HEK293 (cell line): ENCODE results near the gene FIGNL1.
A peak's percentile ranks its signal among the peaks of the same experiment; 100 is the strongest.

Experiments used
- CTCF ChIA-PET: fragments of 350-600 bp; formaldehyde crosslinking; extraction: SDS; loops from one replicate; lab custom pipeline; 2021; ENCODE audit warnings: antibody characterized with exemption; lab: Yijun Ruan, JAX
- POLR2A ChIA-PET: fragments of 300-600 bp; formaldehyde crosslinking; extraction: SDS; loops from one replicate; lab custom pipeline; 2020; ENCODE audit warnings: antibody characterized with exemption, inconsistent platforms; lab: Yijun Ruan, JAX
- H3K27ac ChIP-seq: fragments of 200-500 bp; sonication (Bioruptor generic); 2 replicates; pipeline ENCODE4 v1.5.1; 2014; ENCODE audit warnings: low read depth, low read length, control low read depth, inconsistent platforms; ENCODE audit errors: extremely low read depth
- H3K36me3 ChIP-seq, 2 experiments: fragments of 200-500 bp in 1 of 2; sonication (Bioruptor generic) in 1 of 2; 1 replicate in 1 of 2; 2 replicates in 1 of 2; pipeline ENCODE4 v1.5.1; 2014 to 2017; ENCODE audit warnings: inconsistent platforms in 2 of 2, low read length in 2 of 2; ENCODE audit not compliant: control insufficient read depth in 2 of 2, insufficient read depth in 1 of 2
- H3K4me1 ChIP-seq: fragments of 200-500 bp; sonication (Bioruptor generic); 2 replicates; pipeline ENCODE4 v1.5.1; 2014; ENCODE audit warnings: mild to moderate bottlenecking, low read length, inconsistent platforms; ENCODE audit not compliant: control insufficient read depth, insufficient read depth
- H3K4me3 ChIP-seq: 2 replicates; pipeline ENCODE4 v1.5.1; 2011; ENCODE audit warnings: low read depth, mild to moderate bottlenecking, control low read depth, low read length, moderate library complexity
- H3K9me3 ChIP-seq: fragments of 200-500 bp; sonication (Bioruptor generic); 2 replicates; pipeline ENCODE4 v1.5.1; 2014; ENCODE audit warnings: low read depth, low read length, inconsistent platforms; ENCODE audit not compliant: control insufficient read depth, insufficient read depth
- INSM2 ChIP-seq: fragments of 450-650 bp; formaldehyde crosslinking; IDR thresholded peaks from 2 replicates; pipeline ENCODE4 v1.5.1; 2016; ENCODE audit warnings: missing biosample characterization, missing genetic modification characterization
- PRDM10 ChIP-seq: fragments of 450-650 bp; formaldehyde crosslinking; IDR thresholded peaks from 2 replicates; pipeline ENCODE4 v1.5.1; 2016; ENCODE audit warnings: missing biosample characterization, missing genetic modification characterization
- ZBTB1 ChIP-seq: fragments of 450-650 bp; formaldehyde crosslinking; IDR thresholded peaks from 2 replicates; pipeline ENCODE4 v1.5.1; 2016; ENCODE audit warnings: missing biosample characterization, missing genetic modification characterization
- ZBTB21 ChIP-seq: fragments of 450-650 bp; formaldehyde crosslinking; IDR thresholded peaks from 2 replicates; pipeline ENCODE4 v1.5.1; 2017; ENCODE audit warnings: missing biosample characterization, missing genetic modification characterization
- ZIC2 ChIP-seq: fragments of 450-650 bp; formaldehyde crosslinking; IDR thresholded peaks from 2 replicates; pipeline ENCODE4 v1.5.1; 2016; ENCODE audit warnings: missing biosample characterization, missing genetic modification characterization
- ZNF174 ChIP-seq: fragments of 450-650 bp; formaldehyde crosslinking; IDR thresholded peaks from 2 replicates; pipeline ENCODE4 v1.5.0; 2017; ENCODE audit warnings: missing biosample characterization, mild to moderate bottlenecking, missing genetic modification characterization
- ZNF175 ChIP-seq: fragments of 450-650 bp; formaldehyde crosslinking; IDR thresholded peaks from 2 replicates; pipeline ENCODE4 v1.5.1; 2016; ENCODE audit warnings: missing biosample characterization, missing genetic modification characterization
- ZNF366 ChIP-seq: fragments of 450-650 bp; formaldehyde crosslinking; conservative IDR thresholded peaks from 2 replicates; pipeline ENCODE4 v1.5.1; 2016; ENCODE audit warnings: missing biosample characterization, missing genetic modification characterization
- ZNF398 ChIP-seq: fragments of 450-650 bp; formaldehyde crosslinking; IDR thresholded peaks from 2 replicates; pipeline ENCODE4 v1.5.1; 2017; ENCODE audit warnings: missing biosample characterization, missing genetic modification characterization
- ZNF416 ChIP-seq: fragments of 450-650 bp; formaldehyde crosslinking; IDR thresholded peaks from 2 replicates; pipeline ENCODE4 v1.5.1; 2016; ENCODE audit warnings: missing biosample characterization, missing genetic modification characterization
- ZNF473 ChIP-seq: fragments of 450-650 bp; formaldehyde crosslinking; IDR thresholded peaks from 2 replicates; pipeline ENCODE4 v1.5.1; 2017; ENCODE audit warnings: missing biosample characterization, missing genetic modification characterization
- ZNF488 ChIP-seq: fragments of 450-650 bp; formaldehyde crosslinking; IDR thresholded peaks from 2 replicates; pipeline ENCODE4 v1.5.1; 2016; ENCODE audit warnings: missing biosample characterization, missing genetic modification characterization
- ZNF518A ChIP-seq: fragments of 450-650 bp; formaldehyde crosslinking; conservative IDR thresholded peaks from 2 replicates; pipeline ENCODE4 v1.5.1; 2016; ENCODE audit warnings: low read depth, missing biosample characterization, missing genetic modification characterization
- ZNF558 ChIP-seq: fragments of 450-650 bp; formaldehyde crosslinking; IDR thresholded peaks from 2 replicates; pipeline ENCODE4 v1.5.1; 2016; ENCODE audit warnings: missing biosample characterization, missing genetic modification characterization
- ZNF600 ChIP-seq: fragments of 450-650 bp; formaldehyde crosslinking; IDR thresholded peaks from 2 replicates; pipeline ENCODE4 v1.5.1; 2016; ENCODE audit warnings: missing biosample characterization, missing genetic modification characterization
- ZNF623 ChIP-seq: fragments of 450-650 bp; formaldehyde crosslinking; IDR thresholded peaks from 2 replicates; pipeline ENCODE4 v1.5.1; 2016; ENCODE audit warnings: missing biosample characterization, missing genetic modification characterization
- ZNF629 ChIP-seq: fragments of 450-650 bp; formaldehyde crosslinking; IDR thresholded peaks from 2 replicates; pipeline ENCODE4 v1.5.1; 2017; ENCODE audit warnings: missing biosample characterization, missing genetic modification characterization
- ZNF639 ChIP-seq: fragments of 450-650 bp; formaldehyde crosslinking; IDR thresholded peaks from 2 replicates; pipeline ENCODE4 v1.5.1; 2016; ENCODE audit warnings: missing biosample characterization, missing genetic modification characterization
- ZNF658 ChIP-seq: fragments of 450-650 bp; formaldehyde crosslinking; IDR thresholded peaks from 2 replicates; pipeline ENCODE4; 2016; ENCODE audit warnings: missing biosample characterization, missing genetic modification characterization
- ZNF660 ChIP-seq: fragments of 450-650 bp; IDR thresholded peaks from 2 replicates; pipeline ENCODE4 v1.5.1; 2018; ENCODE audit warnings: missing biosample characterization, mild to moderate bottlenecking, missing genetic modification characterization
- ZNF701 ChIP-seq: fragments of 450-650 bp; formaldehyde crosslinking; IDR thresholded peaks from 2 replicates; pipeline ENCODE4 v1.5.1; 2016; ENCODE audit warnings: missing biosample characterization, missing genetic modification characterization
- ZXDB ChIP-seq: fragments of 450-650 bp; formaldehyde crosslinking; IDR thresholded peaks from 2 replicates; pipeline ENCODE4 v1.5.1; 2016; ENCODE audit warnings: missing biosample characterization, missing genetic modification characterization

FIGNL1 gene

GRCh38 chr7:50446542-50446960 is 3.6 kb downstream of the FIGNL1 start:
- ChIA-PET CTCF (interaction anchor here (0.7 to 1.3 kb wide), 3 partner anchors 186 to 240 kb away, joined by 3 to 5 read pairs (median 3); no protein-coding TSS in a partner anchor), POLR2A (interaction anchor here (1.2 kb wide), 1 partner anchor 8 kb away, joined by 5 read pairs; no protein-coding TSS in a partner anchor)
- Histone ChIP-seq H3K4me3 (no peak overlapping the region), H3K36me3 (peaks cover 29 to 56% of the 10 kb centered on the region in 2 experiments), H3K9me3 (no peaks in the 10 kb centered on the region), H3K4me1 (peaks cover 12% of the 10 kb centered on the region), H3K27ac (no peak overlapping the region)
- no peak for TF ChIP-seq ZNF658 (tag by site-specific recombination)
- 0 out of 2 replicates have a peak, but pooled peaks have one; percentile 37 for TF ChIP-seq ZNF639 (tag by site-specific recombination)
- TF ChIP-seq ZNF174 (tag by site-specific recombination) = no peak
- no peak for TF ChIP-seq ZNF175 (tag by site-specific recombination)
- TF ChIP-seq ZBTB1 (tag by site-specific recombination) = 0 out of 2 replicates have a peak, but pooled peaks have one; percentile 12
- TF ChIP-seq INSM2 (tag by site-specific recombination) = peak; percentile 66; the same call in 1 of the 2 replicates
- TF ChIP-seq ZNF416 = no peak
- TF ChIP-seq ZNF701 (tag by site-specific recombination) = no peak
- TF ChIP-seq ZNF600 = peak; percentile 70
- TF ChIP-seq ZNF629 (tag by site-specific recombination) = peak; percentile 87
- TF ChIP-seq ZNF398 (tag by site-specific recombination) = no peak
- TF ChIP-seq ZNF366 (tag by site-specific recombination) = peak; percentile 74
- no peak for TF ChIP-seq ZNF473 (tag by site-specific recombination)
- TF ChIP-seq PRDM10 (tag by site-specific recombination) = peak; percentile 22; the same call in 1 of the 2 replicates
- TF ChIP-seq ZNF623 (tag by site-specific recombination) = no peak
- peak; percentile 49; the same call in 1 of the 2 replicates for TF ChIP-seq ZNF660
- TF ChIP-seq ZNF488 (tag by site-specific recombination) = no peak
- peak; percentile 44; the same call in 1 of the 2 replicates for TF ChIP-seq ZNF558 (tag by site-specific recombination)
- TF ChIP-seq ZNF518A = 0 out of 2 replicates have a peak, but pooled peaks have one; percentile 25
- TF ChIP-seq ZIC2 (tag by site-specific recombination) = peak; percentile 84
- 0 out of 2 replicates have a peak, but pooled peaks have one; percentile 28 for TF ChIP-seq ZXDB (tag by site-specific recombination)
- peak; percentile 65 for TF ChIP-seq ZBTB21 (tag by site-specific recombination)
